CD4-positive, alpha-beta T cell treated with Interleukin-12 subunit alpha and Interleukin-12 subunit beta, for 1 hour (primary cell): ENCODE data around the gene RELT.

Experiments used
- DNase-seq: peaks from one replicate; pipeline ENCODE4 v3.0.0-alpha.2; 2020

The RELT gene

DNA sequence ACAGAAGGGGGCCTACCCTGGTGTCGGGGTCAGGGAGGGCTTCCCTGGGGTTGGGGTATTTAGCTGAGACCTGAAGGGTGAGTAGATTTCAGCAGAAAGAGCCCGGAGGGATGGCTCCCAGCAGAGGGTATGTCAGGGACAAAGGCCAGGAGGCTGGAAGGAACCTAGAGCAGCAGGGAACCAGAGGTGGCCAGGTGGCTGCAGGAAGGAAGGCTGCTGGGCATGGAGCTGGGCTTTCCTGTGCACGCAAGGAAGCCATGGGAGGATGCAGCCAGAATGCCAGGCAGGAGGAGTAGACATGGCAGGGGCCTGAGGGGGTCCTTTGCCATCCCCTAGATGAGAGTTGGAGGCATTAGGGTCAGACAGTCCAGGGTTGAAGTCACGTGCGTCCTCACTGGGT, 27.4 kb upstream of the RELT start:
- no peak for DNase-seq

- DNase-seq: no peak
Observed at GRCh38 chr11:73349633-73350032, 26.6 kb upstream of the RELT start.

DNA sequence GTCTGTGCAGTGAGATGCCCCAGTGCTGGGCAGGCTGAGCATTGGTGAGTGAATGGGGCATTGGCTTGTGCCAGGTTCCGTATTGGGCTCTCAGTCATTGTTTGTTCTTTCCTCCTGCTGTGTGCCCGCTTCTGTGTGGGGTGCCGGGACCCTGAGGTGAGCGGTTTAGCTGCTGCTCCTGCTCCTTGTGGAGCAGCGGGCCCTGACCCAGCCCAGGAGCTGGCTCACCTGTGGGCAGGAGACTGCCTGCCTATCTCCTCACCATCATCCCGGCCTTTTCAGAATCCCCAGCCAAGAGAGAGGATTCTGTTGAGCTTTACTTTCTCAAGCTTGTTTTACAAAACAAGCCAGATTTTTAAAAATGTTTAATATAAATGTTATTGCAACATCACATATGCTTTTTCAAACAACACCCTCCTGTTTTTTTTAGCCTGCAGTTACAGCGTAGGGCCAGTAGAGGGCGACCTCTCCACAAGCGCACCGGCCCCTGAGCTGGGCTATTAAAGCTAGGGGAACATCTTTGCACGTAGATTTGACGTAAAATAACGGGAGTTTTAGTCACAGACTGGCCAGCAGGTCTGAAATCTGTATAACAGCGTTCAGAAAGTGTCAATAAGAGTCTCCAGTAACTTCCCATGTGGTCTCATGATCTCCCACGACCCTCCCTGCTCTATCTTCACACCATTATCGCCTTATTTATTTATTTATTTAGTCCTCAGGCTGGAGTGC, 25.1 kb upstream of the RELT start:
- peak; percentile 72 for DNase-seq

DNA sequence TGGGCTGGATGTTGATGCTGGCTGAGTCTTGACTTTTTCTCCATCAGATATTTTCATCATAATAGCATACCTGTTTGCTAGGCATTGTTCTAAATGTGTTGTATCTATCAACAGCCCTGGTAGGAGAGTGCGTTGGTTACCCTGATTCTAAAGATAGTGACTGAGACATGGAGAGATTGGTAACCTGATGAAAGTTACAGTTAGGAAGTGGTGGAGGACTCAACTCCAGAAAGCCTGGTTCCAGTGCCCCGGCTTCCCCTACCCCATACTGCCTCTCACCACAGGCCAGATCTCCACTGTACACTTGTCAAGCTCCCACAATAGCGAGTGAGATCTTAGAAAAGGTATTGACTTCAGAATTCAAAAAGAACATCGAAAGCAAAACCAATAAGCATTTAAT, 22.8 kb upstream of the RELT start:
- no peak for DNase-seq

GRCh38 chr11:73355109-73355508, 21.1 kb upstream of the RELT start:
- no peak for DNase-seq

- no peak for DNase-seq
Observed at GRCh38 chr11:73356979-73357860, 19.0 kb upstream of the RELT start.

DNA sequence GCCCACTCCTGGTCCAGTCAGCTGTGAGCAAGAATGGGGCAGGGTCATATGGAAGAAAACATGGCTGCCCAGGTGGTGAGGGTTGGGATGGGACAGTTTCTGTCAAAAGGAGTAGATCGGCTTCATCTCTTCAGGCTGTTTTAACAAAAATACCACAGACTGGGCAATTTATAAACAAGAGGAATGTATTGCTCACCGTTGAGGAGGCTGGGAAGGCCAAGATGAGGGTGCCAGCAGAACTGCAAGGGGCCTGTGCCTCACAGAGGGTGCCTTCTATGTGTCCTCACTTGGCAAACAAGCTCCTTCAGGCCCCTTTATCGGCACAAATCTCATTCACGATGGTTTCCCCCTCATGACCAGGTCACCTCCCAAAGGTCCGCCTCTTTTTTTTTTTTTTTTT, 18.1 kb upstream of the RELT start:
- no peak for DNase-seq

DNA sequence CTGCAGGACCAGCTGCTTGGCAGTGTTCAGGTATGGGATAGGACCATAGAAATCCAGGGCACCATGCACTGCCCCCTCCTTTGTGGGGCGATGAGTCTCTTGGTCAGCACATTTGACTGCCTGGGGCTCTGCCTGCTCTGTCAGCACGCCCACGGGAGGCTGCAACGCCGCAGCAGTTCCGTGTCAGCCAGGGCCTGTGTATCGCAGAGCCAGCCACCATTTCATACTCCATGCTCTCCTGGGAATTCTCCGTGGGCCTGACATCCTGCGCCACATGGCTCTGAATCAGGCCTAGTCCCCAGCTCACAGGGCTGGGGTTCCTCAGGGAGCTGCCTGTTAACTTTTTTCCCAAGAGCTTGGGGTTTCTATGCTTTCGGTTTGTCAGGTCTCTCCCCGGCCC, 16.9 kb upstream of the RELT start:
- no peak for DNase-seq

DNA sequence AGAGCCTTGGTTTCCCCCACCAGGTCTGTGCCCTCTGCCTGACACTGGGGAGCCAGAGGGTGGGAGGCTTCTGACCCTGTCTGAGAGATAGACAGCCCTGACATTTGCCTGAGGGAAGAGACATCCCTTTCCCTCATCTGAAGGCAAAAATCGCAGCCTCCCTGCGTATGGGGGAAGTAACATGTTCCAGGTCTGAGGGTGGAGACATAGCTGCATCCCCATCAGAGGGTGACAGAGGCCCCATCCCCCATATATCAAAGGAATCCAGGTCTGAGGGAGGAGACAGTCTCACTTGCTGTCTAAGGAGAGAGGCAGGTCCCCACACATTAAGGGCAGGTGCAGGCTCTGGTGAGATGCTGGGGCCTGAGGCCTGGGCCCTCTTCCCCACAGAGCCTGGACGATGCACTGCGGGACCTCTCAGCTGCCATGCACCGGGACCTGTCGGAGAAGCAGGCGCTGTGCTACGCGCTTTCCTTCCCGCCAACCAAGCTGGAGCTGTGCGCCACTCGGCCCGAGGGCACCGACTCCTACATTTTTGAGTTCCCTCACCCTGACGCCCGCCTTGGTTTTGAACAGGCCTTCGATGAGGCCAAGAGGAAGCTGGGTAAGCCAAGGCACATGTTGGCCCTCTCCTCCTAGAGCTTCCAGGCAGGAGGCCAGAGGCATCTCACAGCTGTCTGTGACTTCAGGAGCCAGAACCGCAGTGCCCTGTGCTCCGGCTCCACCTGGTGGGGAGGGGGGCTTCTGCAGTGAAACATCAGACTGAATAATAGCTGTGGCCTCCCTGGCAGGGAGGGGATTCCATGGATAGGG, 16.1 kb upstream of the RELT start:
- DNase-seq: peak; percentile 33

DNA sequence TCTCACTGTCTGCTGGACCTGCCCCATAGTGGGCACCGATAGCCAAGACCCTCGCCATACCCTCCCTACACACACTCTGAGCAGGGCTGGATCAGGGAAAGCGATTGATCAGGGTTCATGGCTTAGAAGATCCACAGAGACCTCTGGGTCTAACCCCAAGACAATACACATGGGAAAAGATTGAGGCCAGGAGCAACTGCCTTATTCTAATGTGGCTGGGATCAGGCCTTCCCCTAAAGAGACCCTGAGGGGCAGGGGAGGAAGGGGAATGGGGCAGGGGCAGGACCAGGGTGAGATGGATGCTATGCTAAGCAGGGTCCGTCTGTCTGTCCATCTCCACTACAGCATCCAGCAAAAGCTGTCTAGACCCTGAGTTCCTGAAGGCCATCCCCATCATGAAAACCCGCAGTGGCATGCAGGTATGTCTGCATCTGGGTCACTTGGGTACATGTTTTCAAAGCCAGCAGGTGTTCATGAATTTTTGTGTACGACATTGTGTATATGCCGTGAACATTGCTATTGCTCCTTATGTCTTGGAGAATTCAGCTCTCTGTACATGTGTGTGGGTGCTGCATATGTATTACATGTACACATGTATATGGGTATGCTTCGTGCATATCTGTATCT, 15.3 kb upstream of the RELT start:
- no peak for DNase-seq

DNA sequence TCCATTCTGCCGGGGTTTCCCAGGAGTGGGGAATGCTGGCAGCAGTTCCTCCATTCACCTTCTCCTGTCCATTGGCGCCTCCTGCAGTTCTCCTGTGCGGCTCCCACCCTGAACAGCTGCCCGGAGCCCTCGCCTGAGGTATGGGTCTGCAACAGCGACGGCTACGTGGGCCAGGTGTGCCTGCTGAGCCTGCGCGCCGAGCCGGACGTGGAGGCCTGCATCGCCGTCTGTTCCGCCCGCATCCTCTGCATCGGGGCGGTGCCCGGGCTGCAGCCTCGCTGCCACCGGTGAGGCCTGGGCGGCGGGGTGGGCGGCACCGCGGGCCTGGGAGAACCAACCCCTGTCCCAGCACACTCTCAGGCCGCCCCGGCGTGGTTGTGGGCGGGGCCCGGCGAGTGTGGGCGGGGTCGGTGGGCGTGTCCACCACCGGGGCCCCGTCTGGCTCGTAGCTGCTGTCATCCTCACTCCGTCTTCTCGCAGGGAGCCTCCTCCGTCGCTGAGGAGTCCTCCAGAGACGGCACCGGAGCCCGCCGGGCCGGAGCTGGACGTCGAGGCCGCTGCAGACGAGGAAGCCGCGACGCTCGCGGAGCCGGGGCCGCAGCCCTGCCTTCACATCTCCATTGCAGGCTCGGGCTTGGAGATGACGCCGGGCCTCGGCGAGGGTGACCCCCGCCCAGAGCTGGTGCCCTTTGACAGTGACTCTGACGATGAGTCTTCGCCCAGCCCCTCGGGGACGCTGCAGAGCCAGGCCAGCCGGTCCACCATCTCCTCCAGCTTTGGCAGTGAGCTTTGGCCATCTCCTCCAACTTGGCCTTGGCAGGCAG, 14.0 kb upstream of the RELT start:
- DNase-seq: no peak

GRCh38 chr11:73363147-73363546, 13.1 kb upstream of the RELT start:
- no peak for DNase-seq

GRCh38 chr11:73365352-73366264, 10.6 kb upstream of the RELT start:
- no peak for DNase-seq

DNA sequence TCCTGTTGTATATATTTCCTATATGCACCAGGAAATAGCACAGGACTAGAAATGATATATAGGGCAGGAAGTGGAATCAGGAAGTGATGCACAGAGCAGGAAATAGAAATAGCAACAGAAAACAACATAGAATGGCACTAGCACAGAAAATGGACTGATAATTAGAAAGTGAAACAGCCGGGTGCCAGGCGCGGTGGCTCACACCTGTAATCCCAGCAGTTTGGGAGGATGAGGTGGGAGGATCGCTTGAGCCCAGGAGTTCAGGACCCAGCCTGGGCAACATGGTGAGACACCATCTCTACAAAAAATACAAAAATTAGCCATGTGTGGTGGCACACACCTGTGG, 10.0 kb upstream of the RELT start:
- peak; percentile 66 for DNase-seq

GRCh38 chr11:73366953-73367352, 9.2 kb upstream of the RELT start:
- DNase-seq: no peak

- no peak for DNase-seq
Observed at GRCh38 chr11:73367482-73368024, 8.6 kb upstream of the RELT start.

GRCh38 chr11:73372375-73372993, 3.7 kb upstream of the RELT start:
- DNase-seq: no peak

GRCh38 chr11:73374151-73374550, 2.0 kb upstream of the RELT start:
- DNase-seq: no peak

- DNase-seq: no peak
Observed at GRCh38 chr11:73375830-73376159, 404 bp upstream of the RELT start.
